ENCODE measurements around the gene CFL2. TPM values are rescaled to one million over a fixed set of nuclear protein-coding genes. Genes with fewer than 3 reads are reported as not detected.
A peak's percentile ranks its signal among the peaks of the same experiment; 100 is the strongest.
"Not testable (repeated sequence)": the region's sequence is repeated elsewhere in the genome, so short reads cannot be mapped to it uniquely, and the experiment has no call there.

CFL2 gene
- 1 to 10 TPM; 7.7 to 9.0 TPM for total RNA-seq

DNA sequence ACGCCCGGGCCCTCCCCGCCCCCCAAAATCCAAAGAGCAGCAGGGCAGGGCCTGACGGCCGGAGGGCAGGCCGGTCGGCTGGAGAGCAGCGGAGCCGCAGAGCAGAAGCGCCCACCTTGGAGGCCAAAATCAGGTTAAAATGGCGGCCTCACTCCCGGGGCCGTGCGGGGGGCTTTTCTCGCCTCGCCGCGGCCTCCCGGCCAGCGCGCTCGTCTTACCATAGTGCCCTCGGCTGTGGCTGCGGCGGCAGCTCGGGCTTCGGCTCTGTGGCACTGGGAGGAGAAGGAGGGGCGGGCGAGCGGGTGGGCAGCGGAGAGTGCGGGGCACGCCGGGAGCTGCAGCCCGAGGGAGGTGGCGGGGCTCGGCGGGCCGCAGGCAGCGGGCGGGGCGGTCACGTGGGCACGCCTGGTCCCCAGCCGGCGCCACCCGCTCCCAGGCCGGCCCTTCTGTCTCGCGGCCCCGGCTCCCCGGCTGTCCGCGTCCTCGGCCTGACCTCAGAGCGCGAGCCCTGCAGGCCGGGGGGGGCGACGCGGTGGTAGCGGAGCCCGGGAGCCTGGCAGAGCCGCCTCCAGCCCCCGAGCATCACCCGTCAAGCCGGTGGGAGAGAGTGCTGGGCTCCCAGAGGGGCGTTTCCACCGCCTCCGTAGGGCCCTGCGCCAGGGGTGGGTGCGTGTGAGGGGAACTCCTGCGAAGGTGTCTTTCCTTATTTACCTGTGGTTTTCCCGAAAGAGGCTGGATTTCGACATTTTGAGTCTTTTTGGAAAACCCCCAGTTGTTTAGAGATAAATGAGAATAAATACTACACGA, at the start of gene CFL2:
Gene CFL2, minus strand, starts transcription at position 274 of the 807 bp plus-strand sequence. Its CDS starts 53 bp downstream, at position 221.
- CTCF ChIA-PET: interaction anchor here (0.6 to 2.6 kb wide), 4 partner anchors 9 to 193 kb away, joined by 3 to 12 read pairs (median 3); no protein-coding TSS in a partner anchor
- POLR2A ChIA-PET: interaction anchor here (0.8 to 3.1 kb wide), 7 partner anchors 8 to 332 kb away, joined by 3 to 17 read pairs (median 5); partner anchors contain the start of genes BAZ1A, FAM177A1, SNX6 and SRP54
- H3K36me3 Mint-ChIP-seq (ENCODE audit: low read depth): peaks cover 25% of the 10 kb centered on the region
- H3K4me1 Mint-ChIP-seq: peaks cover 33% of the 10 kb centered on the region
- DNase-seq: peak; percentile 70
- peaks cover 4% of the 10 kb centered on the region for H3K27me3 Mint-ChIP-seq
- peak within 1 kb of the TSS; percentile 87 for H3K4me3 Mint-ChIP-seq
- H3K27ac Mint-ChIP-seq: peak within 1 kb of the TSS; percentile 73
- no peaks in the 10 kb centered on the region for H3K9me3 Mint-ChIP-seq

- DNase-seq: no peak
- H3K4me3 Mint-ChIP-seq: no peak overlapping the region
- H3K27ac Mint-ChIP-seq: no peak overlapping the region
- POLR2A ChIA-PET: no interaction called here
- CTCF ChIA-PET: no interaction called here
- no peaks in the 10 kb centered on the region for H3K27me3 Mint-ChIP-seq
- no peaks in the 10 kb centered on the region for H3K4me1 Mint-ChIP-seq
- H3K9me3 Mint-ChIP-seq: no peaks in the 10 kb centered on the region
- H3K36me3 Mint-ChIP-seq (ENCODE audit: low read depth): peaks cover 47% of the 10 kb centered on the region
These were observed 40.8 kb upstream of the CFL2 start for GRCh38 chr14:34755215-34755614.

DNA sequence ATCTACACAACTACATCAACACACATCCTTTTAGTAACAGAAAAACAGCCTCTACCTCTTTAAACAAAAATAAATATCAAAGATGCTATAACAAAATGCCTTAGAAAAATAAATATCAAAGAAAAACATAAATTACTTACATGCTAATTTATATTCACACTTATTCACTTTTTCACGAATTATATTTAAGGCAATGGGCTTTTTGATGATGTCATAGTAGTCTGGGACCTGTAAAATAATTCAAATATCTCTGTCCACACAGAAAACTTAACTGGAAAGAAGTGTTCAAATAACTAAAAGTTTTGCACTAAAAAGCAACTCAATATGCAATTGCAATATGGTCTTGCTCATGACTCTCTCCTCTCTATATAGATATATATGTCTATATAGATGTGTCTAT, 40.3 kb upstream of the CFL2 start:
- no peaks in the 10 kb centered on the region for H3K9me3 Mint-ChIP-seq

DNA sequence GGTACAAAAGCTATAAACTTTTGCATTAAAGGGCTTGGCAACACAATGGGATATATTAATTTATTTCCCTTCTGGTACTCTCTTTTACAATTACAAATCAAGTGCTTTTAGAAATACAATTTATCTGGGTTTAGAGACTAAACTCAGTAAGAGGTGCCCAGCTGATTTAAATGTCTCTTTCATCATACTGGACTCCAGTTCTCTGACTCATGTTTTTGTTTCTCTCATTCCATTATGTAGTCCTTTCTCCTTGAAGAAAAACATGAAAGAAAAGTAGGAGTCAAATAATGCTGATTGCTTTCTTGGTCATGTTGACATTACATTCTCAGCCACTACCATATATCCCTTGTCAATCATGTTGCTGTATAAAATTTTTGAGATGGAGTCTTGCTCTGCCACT, 36.3 kb upstream of the CFL2 start:
- CTCF ChIA-PET: interaction anchor here (1.9 kb wide), 1 partner anchor 28 kb away, joined by 4 read pairs; no protein-coding TSS in a partner anchor
- H3K36me3 Mint-ChIP-seq (ENCODE audit: low read depth): peaks cover 26% of the 10 kb centered on the region

More for the DNA sequence above, 40.3 kb upstream of the CFL2 start:
- Mint-ChIP-seq H3K4me1 (no peaks in the 10 kb centered on the region), H3K36me3 (ENCODE audit: low read depth) (peaks cover 45% of the 10 kb centered on the region), H3K4me3 (no peak overlapping the region), H3K27ac (no peak overlapping the region), H3K27me3 (no peaks in the 10 kb centered on the region)
- no peak for DNase-seq
- ChIA-PET POLR2A (no interaction called here), CTCF (no interaction called here)

GRCh38 chr14:34750233-34750632, 35.8 kb upstream of the CFL2 start:
- no peak overlapping the region for H3K4me3 Mint-ChIP-seq
- no peaks in the 10 kb centered on the region for H3K9me3 Mint-ChIP-seq
- no peaks in the 10 kb centered on the region for H3K4me1 Mint-ChIP-seq
- no peaks in the 10 kb centered on the region for H3K27me3 Mint-ChIP-seq
- ChIA-PET CTCF (interaction anchor here (1.9 kb wide), 1 partner anchor 27 kb away, joined by 4 read pairs; no protein-coding TSS in a partner anchor), POLR2A (no interaction called here)
- DNase-seq: no peak
- peaks cover 22% of the 10 kb centered on the region for H3K36me3 Mint-ChIP-seq (ENCODE audit: low read depth)
- no peak overlapping the region for H3K27ac Mint-ChIP-seq

More for the DNA sequence above, 36.3 kb upstream of the CFL2 start:
- Mint-ChIP-seq H3K4me1 (no peaks in the 10 kb centered on the region), H3K4me3 (no peak overlapping the region), H3K27ac (no peak overlapping the region), H3K9me3 (no peaks in the 10 kb centered on the region), H3K27me3 (no peaks in the 10 kb centered on the region)
- DNase-seq: no peak
- POLR2A ChIA-PET: no interaction called here

DNA sequence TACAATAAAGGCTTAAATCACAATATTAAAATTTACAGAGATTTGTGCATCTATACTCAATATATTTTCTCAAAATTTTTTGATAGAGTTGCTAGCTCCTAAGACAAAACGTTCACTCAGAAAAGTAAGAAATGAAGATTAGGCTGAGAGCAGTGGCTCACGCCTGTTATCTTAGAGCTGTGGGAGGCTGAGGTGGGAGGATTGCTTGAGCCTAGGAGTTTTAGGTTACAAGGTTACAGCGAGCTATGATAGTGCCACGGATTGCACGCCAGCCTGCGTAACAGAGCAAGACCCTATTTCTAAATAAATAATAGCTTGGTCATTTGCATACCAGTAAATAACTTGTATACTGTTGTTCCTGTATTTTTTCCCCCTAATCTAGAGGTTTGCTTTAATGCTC, 35.0 kb upstream of the CFL2 start:
- ChIA-PET POLR2A (interaction anchor here (0.6 to 1.0 kb wide), 2 partner anchors 16 to 796 kb away, joined by 3 to 6 read pairs; no protein-coding TSS in a partner anchor), CTCF (interaction anchor here (1.9 kb wide), 1 partner anchor 26 kb away, joined by 4 read pairs; no protein-coding TSS in a partner anchor)
- H3K4me3 Mint-ChIP-seq: no peak overlapping the region
- H3K4me1 Mint-ChIP-seq: no peaks in the 10 kb centered on the region
- no peaks in the 10 kb centered on the region for H3K9me3 Mint-ChIP-seq
- DNase-seq: no peak
- peaks cover 16% of the 10 kb centered on the region for H3K36me3 Mint-ChIP-seq (ENCODE audit: low read depth)
- H3K27ac Mint-ChIP-seq: no peak overlapping the region
- H3K27me3 Mint-ChIP-seq: no peaks in the 10 kb centered on the region

DNA sequence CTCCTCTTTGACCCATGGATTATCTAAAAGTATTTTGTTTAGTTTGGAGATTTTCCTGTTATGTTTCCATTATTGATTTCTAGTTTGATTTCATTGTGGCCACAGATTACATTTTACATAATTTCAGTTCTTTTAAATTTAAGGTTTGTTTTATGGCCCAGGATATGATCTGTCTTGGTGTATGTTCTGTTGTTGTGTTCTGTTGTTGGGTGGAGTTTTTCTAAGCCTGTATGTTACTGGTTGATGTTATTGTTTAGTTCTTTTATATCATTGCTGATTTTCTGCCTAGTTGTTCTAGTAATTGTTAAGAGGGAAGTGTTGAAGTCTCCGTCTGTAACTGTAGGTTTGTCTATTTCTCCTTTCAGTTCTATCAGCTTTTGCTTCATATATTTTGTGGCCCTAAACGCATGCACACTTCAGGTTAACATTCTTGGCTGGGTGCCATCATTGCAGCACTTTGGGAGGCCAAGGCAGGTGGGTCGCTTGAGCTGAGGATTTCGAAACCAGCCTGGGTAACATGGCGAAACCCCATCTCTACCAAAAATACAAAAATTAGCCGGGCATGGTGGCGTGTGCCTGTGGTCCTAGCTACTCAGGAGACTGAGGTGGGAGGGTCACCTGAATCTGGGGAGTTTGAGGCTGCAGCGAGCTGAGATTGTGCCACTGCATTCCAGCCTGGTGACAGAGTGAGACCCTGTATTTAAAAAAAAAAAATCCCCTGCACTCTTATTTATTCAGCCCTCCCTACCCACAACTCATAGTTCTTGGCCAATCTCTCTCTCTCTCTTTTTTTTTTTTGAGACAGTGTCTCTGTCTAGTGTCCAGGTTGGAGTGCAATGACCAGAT, 28.1 kb upstream of the CFL2 start:
- H3K9me3 Mint-ChIP-seq: peaks cover 6% of the 10 kb centered on the region
- no peak overlapping the region for H3K4me3 Mint-ChIP-seq
- no peak for DNase-seq
- ChIA-PET POLR2A (interaction anchor here (0.8 to 1.4 kb wide), 4 partner anchors 25 to 133 kb away, joined by 3 to 4 read pairs (median 4); partner anchors contain the start of gene BAZ1A), CTCF (no interaction called here)
- H3K27me3 Mint-ChIP-seq: peaks cover 7% of the 10 kb centered on the region
- H3K4me1 Mint-ChIP-seq: peaks cover 24% of the 10 kb centered on the region
- H3K27ac Mint-ChIP-seq: peak overlapping the region; percentile 64
- peaks cover 7% of the 10 kb centered on the region for H3K36me3 Mint-ChIP-seq (ENCODE audit: low read depth)

DNA sequence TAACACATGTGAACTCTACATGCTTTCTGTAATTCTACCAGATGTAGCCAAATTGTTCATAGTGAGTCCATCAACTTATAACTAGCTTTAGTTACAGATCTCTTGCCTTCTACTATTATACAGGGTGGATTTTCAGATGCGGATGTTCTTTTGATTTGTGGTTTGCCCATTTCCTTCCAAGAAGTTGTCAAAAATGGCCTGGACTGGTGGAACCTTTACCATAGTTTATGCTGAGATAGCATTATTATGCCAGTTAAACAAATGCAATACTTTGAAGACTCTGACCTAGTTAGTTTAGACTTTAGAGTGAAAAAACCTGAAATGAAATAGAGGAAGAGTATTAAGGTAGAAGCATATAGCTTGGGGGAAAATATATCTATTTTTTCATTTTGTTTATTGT, 27.4 kb upstream of the CFL2 start:
- Mint-ChIP-seq H3K27ac (peak overlapping the region; percentile 64), H3K36me3 (ENCODE audit: low read depth) (peaks cover 7% of the 10 kb centered on the region), H3K4me3 (no peak overlapping the region), H3K4me1 (peaks cover 24% of the 10 kb centered on the region), H3K9me3 (peaks cover 6% of the 10 kb centered on the region), H3K27me3 (peaks cover 7% of the 10 kb centered on the region)
- CTCF ChIA-PET: no interaction called here
- DNase-seq: no peak
- POLR2A ChIA-PET: interaction anchor here (0.7 to 1.4 kb wide), 5 partner anchors 19 to 133 kb away, joined by 3 to 4 read pairs (median 4); partner anchors contain the start of gene BAZ1A

GRCh38 chr14:34740139-34740538, 25.7 kb upstream of the CFL2 start:
- H3K27me3 Mint-ChIP-seq; H3K4me3 Mint-ChIP-seq; CTCF ChIA-PET; H3K36me3 Mint-ChIP-seq (ENCODE audit: low read depth); H3K27ac Mint-ChIP-seq; H3K9me3 Mint-ChIP-seq; DNase-seq: not testable (repeated sequence)
- POLR2A ChIA-PET: interaction anchor here (1.2 kb wide), 1 partner anchor 43 kb away, joined by 3 read pairs; no protein-coding TSS in a partner anchor
- H3K4me1 Mint-ChIP-seq: peaks cover 24% of the 10 kb centered on the region

DNA sequence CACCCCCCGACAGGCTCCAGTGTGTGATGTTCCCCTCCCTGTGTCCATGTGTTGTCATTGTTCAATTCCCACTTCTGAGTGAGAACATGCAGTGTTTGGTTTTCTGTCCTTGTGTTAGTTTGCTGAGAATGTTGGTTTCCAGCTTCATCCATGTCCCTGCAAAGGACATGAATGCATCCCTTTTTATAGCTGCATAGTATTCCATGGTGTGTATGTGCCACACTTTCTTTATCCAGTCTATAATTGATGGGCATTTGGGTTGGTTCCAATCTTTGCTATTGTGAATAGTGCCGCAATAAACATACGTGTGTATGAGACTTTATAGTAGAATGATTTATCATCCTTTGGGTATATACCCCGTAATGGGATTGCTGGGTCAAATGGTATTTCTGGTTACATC, 22.7 kb upstream of the CFL2 start:
- DNase-seq; POLR2A ChIA-PET; H3K27ac Mint-ChIP-seq; H3K36me3 Mint-ChIP-seq (ENCODE audit: low read depth); H3K4me3 Mint-ChIP-seq: not testable (repeated sequence)
- CTCF ChIA-PET: interaction anchor here (2.4 kb wide), 1 partner anchor 14 kb away, joined by 8 read pairs; no protein-coding TSS in a partner anchor
- peaks cover 11% of the 10 kb centered on the region for H3K27me3 Mint-ChIP-seq
- H3K9me3 Mint-ChIP-seq: peaks cover 13% of the 10 kb centered on the region
- H3K4me1 Mint-ChIP-seq: peaks cover 10% of the 10 kb centered on the region

- H3K9me3 Mint-ChIP-seq: peaks cover 6% of the 10 kb centered on the region
- no peak overlapping the region for H3K4me3 Mint-ChIP-seq
- H3K4me1 Mint-ChIP-seq: no peaks in the 10 kb centered on the region
- DNase-seq: no peak
- H3K27ac Mint-ChIP-seq: no peak overlapping the region
- H3K36me3 Mint-ChIP-seq (ENCODE audit: low read depth): no peaks in the 10 kb centered on the region
- ChIA-PET POLR2A (interaction anchor here (0.9 kb wide), 1 partner anchor 16 kb away, joined by 3 read pairs; no protein-coding TSS in a partner anchor), CTCF (interaction anchor here (1.2 to 3.1 kb wide), 2 partner anchors 11 to 61 kb away, joined by 4 to 18 read pairs; no protein-coding TSS in a partner anchor)
- H3K27me3 Mint-ChIP-seq: peaks cover 6% of the 10 kb centered on the region
These were observed 18.9 kb upstream of the CFL2 start for GRCh38 chr14:34733245-34733644.

- Mint-ChIP-seq H3K9me3 (peaks cover 6% of the 10 kb centered on the region), H3K4me1 (no peaks in the 10 kb centered on the region), H3K36me3 (ENCODE audit: low read depth) (no peaks in the 10 kb centered on the region), H3K27me3 (peaks cover 6% of the 10 kb centered on the region), H3K4me3 (no peak overlapping the region), H3K27ac (no peak overlapping the region)
- DNase-seq: no peak
- ChIA-PET CTCF (interaction anchor here (1.2 to 3.1 kb wide), 2 partner anchors 10 to 60 kb away, joined by 4 to 18 read pairs; no protein-coding TSS in a partner anchor), POLR2A (interaction anchor here (0.9 kb wide), 1 partner anchor 17 kb away, joined by 3 read pairs; no protein-coding TSS in a partner anchor)
These were observed 18.4 kb upstream of the CFL2 start for GRCh38 chr14:34732802-34733201.
